Limb (tissue), 2 donors: ENCODE measurements around the gene KDM3B.
"Not testable (repeated sequence)": the region's sequence is repeated elsewhere in the genome, so short reads cannot be mapped to it uniquely, and the experiment has no call there.

ENCODE experiments used
- DNase-seq, 2 donors: peaks; one replicate each; pipeline ENCODE4 v3.0.0-alpha.2; 2016; ENCODE audit errors: extremely low spot score in 2 of 2

The KDM3B gene

DNA sequence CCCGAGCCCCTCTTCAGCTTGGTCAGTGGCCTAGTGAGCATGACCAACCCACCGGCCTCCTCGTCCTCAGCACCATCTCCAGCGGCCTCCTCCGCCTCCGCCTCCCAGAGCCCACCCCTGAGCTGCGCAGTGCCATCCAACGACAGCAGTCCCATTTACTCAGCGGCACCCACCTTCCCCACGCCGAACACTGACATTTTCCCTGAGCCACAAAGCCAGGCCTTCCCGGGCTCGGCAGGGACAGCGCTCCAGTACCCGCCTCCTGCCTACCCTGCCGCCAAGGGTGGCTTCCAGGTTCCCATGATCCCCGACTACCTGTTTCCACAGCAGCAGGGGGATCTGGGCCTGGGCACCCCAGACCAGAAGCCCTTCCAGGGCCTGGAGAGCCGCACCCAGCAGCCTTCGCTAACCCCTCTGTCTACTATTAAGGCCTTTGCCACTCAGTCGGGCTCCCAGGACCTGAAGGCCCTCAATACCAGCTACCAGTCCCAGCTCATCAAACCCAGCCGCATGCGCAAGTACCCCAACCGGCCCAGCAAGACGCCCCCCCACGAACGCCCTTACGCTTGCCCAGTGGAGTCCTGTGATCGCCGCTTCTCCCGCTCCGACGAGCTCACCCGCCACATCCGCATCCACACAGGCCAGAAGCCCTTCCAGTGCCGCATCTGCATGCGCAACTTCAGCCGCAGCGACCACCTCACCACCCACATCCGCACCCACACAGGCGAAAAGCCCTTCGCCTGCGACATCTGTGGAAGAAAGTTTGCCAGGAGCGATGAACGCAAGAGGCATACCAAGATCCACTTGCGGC, 114.6 kb downstream of the KDM3B start:
- peak in 1 of 2 donors; percentile 65 for DNase-seq

DNA sequence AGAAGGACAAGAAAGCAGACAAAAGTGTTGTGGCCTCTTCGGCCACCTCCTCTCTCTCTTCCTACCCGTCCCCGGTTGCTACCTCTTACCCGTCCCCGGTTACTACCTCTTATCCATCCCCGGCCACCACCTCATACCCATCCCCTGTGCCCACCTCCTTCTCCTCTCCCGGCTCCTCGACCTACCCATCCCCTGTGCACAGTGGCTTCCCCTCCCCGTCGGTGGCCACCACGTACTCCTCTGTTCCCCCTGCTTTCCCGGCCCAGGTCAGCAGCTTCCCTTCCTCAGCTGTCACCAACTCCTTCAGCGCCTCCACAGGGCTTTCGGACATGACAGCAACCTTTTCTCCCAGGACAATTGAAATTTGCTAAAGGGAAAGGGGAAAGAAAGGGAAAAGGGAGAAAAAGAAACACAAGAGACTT, 115.2 kb downstream of the KDM3B start:
- peak in 1 of 2 donors; percentile 58 for DNase-seq

DNA sequence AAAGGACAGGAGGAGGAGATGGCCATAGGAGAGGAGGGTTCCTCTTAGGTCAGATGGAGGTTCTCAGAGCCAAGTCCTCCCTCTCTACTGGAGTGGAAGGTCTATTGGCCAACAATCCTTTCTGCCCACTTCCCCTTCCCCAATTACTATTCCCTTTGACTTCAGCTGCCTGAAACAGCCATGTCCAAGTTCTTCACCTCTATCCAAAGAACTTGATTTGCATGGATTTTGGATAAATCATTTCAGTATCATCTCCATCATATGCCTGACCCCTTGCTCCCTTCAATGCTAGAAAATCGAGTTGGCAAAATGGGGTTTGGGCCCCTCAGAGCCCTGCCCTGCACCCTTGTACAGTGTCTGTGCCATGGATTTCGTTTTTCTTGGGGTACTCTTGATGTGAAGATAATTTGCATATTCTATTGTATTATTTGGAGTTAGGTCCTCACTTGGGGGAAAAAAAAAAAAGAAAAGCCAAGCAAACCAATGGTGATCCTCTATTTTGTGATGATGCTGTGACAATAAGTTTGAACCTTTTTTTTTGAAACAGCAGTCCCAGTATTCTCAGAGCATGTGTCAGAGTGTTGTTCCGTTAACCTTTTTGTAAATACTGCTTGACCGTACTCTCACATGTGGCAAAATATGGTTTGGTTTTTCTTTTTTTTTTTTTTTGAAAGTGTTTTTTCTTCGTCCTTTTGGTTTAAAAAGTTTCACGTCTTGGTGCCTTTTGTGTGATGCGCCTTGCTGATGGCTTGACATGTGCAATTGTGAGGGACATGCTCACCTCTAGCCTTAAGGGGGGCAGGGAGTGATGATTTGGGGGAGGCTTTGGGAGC, 115.9 kb downstream of the KDM3B start:
- peak in 1 of 2 donors; percentile 60 for DNase-seq

DNA sequence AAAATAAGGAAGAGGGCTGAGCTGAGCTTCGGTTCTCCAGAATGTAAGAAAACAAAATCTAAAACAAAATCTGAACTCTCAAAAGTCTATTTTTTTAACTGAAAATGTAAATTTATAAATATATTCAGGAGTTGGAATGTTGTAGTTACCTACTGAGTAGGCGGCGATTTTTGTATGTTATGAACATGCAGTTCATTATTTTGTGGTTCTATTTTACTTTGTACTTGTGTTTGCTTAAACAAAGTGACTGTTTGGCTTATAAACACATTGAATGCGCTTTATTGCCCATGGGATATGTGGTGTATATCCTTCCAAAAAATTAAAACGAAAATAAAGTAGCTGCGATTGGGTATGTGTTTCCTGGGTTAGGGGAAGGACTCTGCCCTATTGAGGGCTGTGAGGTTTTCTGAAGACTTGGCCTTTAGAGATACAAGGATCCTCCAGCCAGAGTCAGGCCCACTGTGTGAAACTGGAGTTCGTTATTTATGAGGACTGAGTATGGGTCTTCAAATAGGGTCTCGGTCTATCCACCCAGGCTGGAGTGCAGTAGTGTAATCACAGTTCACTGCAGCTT, 116.6 kb downstream of the KDM3B start:
- DNase-seq: no peak

DNA sequence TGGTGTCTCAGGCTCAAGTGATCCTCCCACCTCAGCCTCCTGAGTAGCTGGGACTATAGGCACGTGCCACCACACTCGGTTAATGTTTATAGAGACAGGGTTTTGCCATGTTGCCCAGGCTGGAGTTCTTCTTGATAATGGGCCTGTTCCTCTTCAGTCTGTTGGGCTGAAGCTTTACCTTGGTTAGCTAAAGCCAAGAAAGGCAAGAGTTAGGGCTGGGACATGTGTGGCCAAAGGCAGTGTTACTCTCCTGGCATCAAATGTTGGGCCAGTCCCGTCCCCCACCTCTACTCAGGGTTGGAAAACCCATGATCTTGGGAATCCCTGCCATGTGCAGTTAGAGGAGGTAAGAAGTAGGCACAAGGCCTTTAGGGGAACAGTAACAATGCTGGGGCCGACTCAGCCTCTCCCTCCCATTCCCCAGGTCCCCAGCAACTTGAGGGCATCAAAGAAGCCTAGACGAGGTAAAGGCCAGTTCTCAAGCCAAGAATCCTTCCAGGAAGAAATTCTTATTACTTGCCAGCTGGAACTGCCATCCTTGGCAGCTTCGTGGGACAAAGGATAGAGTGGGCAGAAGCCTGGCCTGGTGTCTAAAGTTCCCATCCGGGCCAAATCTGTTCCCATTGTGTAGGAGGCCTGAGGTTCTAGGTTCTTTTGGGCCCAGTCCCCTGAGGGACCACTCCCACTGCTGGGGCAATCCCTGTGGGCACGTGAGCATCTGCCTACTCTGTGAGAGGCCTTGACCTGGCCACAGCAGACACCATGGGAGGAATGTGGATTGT, 117.2 kb downstream of the KDM3B start:
- peak; percentile 34 to 85 for DNase-seq

DNA sequence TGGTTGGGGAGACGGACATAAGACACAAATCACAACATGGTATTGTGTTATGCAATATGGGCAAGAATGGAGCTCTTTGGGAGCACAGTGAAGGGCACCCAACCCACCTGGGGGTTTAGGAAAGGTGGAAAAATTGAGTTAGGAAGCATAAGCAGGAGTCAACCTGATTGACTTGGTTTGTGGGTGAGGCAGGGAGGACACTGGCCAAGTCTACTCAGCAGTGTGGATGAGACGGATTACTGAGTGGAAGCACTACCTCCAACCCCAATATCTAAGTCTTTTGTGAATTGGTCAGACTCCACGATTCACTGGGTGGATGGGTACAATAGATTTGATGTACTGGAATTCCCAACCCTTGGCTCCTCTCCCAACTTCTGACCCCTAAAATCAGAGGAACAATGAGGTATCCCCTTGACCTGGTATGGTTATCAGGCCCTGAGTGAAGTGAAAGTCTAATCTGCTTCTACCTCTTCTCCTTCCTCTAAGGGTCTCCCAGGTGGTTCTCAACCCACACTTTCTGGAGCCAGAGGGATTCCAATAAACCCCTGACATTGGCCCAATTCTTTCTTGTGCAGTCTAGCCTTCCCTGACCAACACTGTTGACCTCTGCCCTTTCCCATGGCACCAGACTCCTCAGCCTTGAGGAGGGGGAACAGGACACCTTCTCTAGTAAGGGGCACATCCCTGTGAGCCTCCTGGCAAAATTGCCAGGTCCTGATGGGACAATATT, 118.0 kb downstream of the KDM3B start:
- DNase-seq: peak in 1 of 2 donors; percentile 65

DNA sequence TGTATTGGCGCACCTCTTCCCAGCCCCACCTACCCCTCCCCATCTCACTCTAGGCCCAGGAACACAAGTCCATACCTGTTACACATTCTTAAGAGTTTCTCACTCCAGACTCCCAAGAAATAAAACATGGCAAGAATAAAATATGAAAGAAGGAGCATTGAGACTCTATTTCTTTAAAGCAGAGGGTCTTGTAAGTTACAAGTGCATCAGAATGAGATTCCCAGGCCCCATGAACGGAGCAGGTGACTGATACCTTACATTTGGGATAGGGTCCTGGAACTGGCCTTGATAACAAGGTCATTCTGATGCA, 118.5 kb downstream of the KDM3B start:
- no peak for DNase-seq

DNA sequence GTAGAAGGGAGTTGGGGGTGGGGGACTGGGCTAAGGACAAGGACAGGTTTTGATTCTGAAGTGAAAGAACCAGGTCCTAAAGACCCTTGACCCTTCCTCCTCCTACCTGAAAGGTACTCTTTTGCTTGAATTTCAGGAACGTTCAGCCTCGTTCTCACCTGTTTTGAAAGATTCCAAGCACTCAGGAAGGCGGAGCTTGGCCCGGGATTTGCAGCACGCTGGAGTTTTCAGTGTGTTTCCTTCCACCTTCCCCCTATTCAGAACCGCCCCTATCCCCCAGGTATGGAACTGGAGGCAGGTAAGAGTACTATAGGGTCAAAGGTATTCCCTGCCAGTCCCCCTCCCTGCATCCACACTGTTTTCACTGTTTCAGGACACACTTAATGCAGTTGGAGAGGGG, 119.9 kb downstream of the KDM3B start:
- DNase-seq: no peak

DNA sequence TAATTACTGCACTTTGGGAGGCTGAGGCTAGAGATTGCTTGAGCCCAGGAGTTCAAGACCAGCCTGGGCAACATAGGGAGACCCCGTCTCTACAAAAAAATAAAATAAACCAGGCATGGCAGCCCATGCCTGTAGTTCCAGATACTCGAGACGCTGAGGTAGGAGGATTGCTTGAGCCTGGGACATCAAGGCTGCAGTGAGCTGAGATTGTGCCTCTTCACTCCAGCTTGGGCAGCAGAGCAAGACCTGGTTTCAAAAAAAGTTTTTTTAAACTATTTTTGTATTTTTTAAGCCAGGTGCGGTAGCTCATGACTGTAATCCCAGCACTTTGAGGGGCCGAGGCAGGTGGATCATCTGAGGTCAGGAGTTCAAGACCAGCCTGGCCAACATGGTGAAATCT, 120.7 kb downstream of the KDM3B start:
- not testable (repeated sequence) for DNase-seq

DNA sequence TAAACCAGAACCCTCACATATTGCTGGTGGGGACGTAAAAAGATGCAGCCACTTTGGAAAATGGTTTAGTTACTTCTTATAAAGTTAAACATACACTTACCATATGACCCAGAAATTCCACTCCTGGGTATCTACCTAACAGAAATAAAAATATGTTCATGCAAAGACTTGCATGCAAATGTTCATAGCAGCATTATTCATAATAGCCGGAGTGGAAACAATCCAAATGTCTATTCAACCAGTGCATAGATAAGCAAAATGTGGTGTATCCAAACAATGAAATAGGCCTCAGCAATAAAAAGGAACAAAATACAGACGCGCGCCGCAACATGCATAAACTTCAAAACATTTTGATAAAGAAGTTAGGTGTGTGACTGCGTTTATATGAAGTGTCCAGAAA, 124.4 kb downstream of the KDM3B start:
- no peak for DNase-seq

DNA sequence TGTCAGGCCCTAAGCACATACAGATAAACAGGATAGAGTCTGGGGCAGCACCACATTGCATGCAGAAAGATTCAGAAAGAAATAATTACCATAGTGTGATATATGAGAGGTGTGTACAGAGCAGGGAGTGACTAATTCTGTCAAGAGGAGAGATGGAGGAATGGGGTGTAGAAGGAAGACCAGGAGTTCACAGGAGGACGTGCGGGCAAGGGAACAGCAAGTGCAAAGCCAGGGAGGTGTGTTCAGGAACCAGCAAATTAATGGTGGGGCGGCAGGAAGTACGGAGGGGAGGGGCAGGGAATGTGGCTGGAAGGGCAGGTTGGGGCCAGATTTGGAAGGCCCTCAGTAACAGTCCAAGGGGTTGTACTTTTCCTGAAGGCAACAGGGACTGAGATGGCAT, 130.2 kb downstream of the KDM3B start:
- no peak for DNase-seq
